ENCODE data around the gene CCDC91.
"Not testable (repeated sequence)": the region's sequence is repeated elsewhere in the genome, so short reads cannot be mapped to it uniquely, and the experiment has no call there.

The CCDC91 gene

DNA sequence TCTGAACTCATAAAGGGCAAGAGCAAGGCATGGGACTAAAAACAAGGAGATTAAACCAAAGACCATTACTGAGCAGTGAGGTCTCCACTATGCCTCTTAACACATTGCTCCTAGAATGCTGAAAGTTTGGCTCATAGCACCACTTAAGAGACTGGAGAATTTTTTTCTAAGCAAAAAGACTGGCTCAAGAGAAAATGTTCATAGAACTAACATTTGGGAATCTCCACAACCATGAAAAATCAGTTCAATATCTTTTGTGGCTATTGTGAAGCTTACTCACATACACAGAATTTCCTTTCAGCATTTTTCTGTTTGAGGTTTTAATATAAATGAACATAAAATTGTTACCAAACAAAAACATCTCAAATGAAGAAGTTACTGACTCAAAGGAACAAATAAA, 255.8 kb downstream of the CCDC91 start:
- no peak for DNase-seq (ENCODE audit: low read depth in 2 of 3, low spot score in 2 of 3)

DNA sequence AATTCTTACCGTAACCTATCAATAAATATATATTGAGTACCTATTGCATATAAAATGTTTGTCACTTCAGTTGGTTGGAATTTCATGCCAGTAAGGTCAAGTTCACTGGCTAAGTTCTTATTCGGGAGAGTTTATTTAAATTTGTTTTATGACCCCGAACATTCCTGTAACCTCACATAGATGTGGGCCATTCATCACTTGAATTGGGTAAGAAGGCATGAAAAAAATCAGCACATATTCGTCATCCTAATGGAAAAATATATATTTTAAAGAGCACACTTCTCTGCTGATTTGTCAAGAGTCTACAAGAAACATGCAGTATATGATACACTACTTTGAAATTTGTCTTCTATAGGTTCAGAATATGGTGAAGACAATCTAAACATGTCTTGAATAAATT, 263.4 kb downstream of the CCDC91 start:
- DNase-seq (ENCODE audit: low read depth in 2 of 3, low spot score in 2 of 3): no peak

- no peak for DNase-seq (ENCODE audit: low read depth in 2 of 3, low spot score in 2 of 3)
Measured at GRCh38 chr12:28456934-28457710, 266.9 kb downstream of the CCDC91 start.

GRCh38 chr12:28457785-28458184, 267.5 kb downstream of the CCDC91 start:
- DNase-seq (ENCODE audit: low read depth in 2 of 3, low spot score in 2 of 3): no peak

DNA sequence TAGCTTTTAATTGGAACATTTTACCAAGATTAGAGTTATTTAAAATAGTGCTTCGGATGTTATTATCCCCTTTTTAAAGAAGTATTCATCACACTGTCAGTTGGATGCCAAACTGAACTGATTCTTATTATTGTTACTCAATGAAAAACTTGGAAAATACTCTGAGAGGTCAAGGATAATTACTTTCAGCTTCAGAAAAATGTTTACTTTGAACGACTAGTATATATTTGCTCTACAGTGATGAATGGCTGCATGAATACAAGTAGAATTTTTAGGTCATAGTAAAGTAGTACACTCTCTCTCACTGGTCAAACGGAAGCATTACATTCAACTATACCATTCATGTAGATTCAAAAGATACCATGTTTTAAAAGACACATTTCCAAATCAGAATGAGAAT, 269.2 kb downstream of the CCDC91 start:
- DNase-seq (ENCODE audit: low read depth in 2 of 3, low spot score in 2 of 3): no peak

GRCh38 chr12:28460420-28461130, 270.3 kb downstream of the CCDC91 start:
- DNase-seq (ENCODE audit: low read depth in 2 of 3, low spot score in 2 of 3): no peak

GRCh38 chr12:28463396-28463795, 273.1 kb downstream of the CCDC91 start:
- DNase-seq (ENCODE audit: low read depth in 2 of 3, low spot score in 2 of 3): no peak

DNA sequence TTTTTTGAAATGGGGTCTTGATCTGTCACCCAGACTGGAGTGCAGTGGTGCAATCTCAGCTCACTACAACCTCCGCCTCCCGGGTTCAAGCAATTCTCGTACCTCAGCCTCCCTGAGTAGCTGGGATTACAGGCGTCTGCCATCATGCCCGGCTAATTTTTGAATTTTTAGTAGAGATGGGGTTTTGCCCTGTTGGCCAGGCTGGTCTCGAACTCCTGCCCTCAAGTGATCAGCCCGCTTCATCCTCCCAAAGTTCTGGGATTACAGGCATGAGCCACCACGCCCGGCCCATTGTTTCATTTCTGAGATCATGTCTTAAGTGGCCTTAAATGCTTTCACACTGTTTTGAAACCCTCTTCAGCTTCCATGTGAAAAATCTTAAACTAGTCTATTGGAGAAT, 281.5 kb downstream of the CCDC91 start:
- DNase-seq (ENCODE audit: low read depth in 2 of 3, low spot score in 2 of 3): not testable (repeated sequence)

DNA sequence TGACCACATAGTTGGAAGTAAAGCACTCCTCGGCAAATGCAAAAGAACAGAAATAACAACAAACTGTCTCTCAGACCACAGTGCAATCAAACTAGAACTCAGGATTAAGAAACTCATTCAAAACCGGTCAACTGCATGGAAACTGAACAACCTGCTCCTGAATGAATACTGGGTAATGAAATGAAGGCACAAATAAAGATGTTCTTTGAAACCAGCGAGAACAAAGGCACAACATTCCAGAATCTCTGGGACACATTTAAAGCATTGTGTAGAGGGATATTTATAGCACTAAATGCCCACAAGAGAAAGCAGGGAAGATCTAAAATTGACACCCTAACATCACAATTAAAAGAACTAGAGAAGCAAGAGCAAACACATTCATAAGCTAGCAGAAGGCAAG, 285.9 kb downstream of the CCDC91 start:
- not testable (repeated sequence) for DNase-seq (ENCODE audit: low read depth in 2 of 3, low spot score in 2 of 3)

DNA sequence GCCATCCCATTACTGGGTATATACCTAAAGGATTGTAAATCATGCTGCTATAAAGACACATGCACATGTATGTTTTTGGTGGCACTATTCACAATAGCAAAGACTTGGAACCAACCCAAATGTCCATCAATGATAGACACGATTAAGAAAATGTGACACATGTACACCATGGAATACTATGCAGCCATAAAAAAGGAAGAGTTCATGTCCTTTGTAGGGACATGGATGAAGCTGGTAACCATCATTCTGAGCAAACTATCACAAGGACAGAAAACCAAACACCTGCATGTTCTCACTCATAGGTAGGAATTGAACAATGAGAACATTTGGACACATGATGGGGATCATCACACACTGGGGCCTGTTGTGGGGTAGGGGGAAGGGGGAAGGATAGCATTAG, 288.8 kb downstream of the CCDC91 start:
- not testable (repeated sequence) for DNase-seq (ENCODE audit: low read depth in 2 of 3, low spot score in 2 of 3)

DNA sequence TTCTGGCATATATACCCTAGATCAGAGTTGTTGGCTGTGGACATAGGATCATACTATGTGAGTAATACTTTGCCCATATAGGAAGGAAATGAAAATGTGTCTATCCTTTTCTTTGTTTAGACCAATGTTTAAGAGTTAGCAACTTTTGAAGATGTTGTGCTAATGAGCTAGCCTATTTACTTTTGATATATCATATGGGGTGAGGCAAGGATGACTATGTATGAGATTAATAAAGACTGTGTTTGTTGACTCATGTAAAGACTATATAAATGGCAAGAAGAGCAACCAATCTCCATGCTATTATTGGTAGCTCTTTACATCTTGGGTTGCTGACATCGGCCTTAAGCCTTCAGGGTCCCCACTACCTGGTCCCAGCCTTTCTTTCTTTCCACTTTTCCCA, 289.4 kb downstream of the CCDC91 start:
- DNase-seq (ENCODE audit: low read depth in 2 of 3, low spot score in 2 of 3): no peak

DNA sequence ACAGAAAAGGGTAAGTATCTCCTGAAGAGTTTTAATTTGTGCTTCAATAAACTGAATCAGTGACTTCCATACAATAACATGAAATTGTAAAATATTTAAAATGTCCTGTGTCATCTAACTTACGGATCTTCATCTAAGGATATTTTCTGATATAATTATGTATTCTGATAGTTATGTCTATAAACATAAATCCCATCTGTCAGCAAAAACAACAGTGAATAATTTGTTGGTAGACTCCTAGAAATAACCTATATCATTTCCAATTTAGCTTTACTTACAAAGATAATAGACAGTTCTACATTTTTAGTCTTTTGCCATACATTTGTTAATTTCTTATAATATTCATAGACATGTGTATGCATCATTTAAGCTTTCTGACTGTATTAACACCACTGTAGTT, 293.9 kb downstream of the CCDC91 start:
- no peak for DNase-seq (ENCODE audit: low read depth in 2 of 3, low spot score in 2 of 3)

GRCh38 chr12:28486521-28486920, 296.3 kb downstream of the CCDC91 start:
- no peak for DNase-seq (ENCODE audit: low read depth in 2 of 3, low spot score in 2 of 3)

- DNase-seq (ENCODE audit: low read depth in 2 of 3, low spot score in 2 of 3): no peak
Measured at GRCh38 chr12:28489246-28489645, 299.0 kb downstream of the CCDC91 start.

GRCh38 chr12:28497889-28498411, 307.7 kb downstream of the CCDC91 start:
- no peak for DNase-seq (ENCODE audit: low read depth in 2 of 3, low spot score in 2 of 3)

DNA sequence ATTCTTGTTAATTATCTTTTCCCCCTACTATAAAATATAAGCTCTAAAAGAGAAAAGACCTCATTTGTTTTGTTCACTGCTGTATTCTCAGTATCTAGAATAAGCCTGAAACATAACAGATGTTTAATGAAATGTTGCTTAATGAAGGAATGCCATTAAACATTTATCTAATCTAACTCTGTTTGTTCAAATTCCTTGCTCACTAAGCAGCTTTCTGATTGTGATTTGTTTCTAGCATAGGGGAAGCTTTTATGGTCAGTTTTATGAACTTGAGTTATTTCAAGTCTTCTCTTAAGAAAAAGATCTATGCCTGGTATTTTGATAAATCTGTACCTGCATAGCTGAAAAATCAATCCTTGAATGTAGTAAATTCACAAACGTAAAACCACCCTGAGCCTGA, 308.6 kb downstream of the CCDC91 start:
- no peak for DNase-seq (ENCODE audit: low read depth in 2 of 3, low spot score in 2 of 3)

- no peak for DNase-seq (ENCODE audit: low read depth in 2 of 3, low spot score in 2 of 3)
Measured at GRCh38 chr12:28500373-28501024, 310.2 kb downstream of the CCDC91 start.

- DNase-seq (ENCODE audit: low read depth in 2 of 3, low spot score in 2 of 3): no peak
Measured at GRCh38 chr12:28506271-28506670, 316.0 kb downstream of the CCDC91 start.

GRCh38 chr12:28507033-28507432, 316.8 kb downstream of the CCDC91 start:
- DNase-seq (ENCODE audit: low read depth in 2 of 3, low spot score in 2 of 3): no peak

- DNase-seq (ENCODE audit: low read depth in 2 of 3, low spot score in 2 of 3): no peak
Measured at GRCh38 chr12:28507867-28508266, 317.6 kb downstream of the CCDC91 start.

- DNase-seq (ENCODE audit: low read depth in 2 of 3, low spot score in 2 of 3): no peak
Measured at GRCh38 chr12:28512406-28512805, 322.1 kb downstream of the CCDC91 start.

DNA sequence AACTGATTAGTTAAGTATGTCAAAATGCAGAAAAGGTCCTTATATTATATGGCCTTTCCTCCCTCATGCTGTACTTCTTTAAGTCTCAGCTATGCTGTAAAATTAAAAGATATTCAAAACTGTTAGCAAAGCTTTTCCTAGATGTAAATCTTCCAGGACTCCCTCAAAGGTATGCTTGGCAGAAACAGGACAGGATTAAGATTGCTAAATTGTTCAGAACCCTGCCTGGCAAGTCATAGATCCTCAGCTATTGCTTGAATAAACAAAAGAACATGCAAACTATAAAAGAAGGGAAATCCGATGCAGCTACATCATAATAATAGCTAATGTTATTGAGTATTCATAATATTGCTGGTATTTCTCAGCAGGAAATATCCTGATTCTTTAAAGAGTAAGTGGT, 322.6 kb downstream of the CCDC91 start:
- DNase-seq (ENCODE audit: low read depth in 2 of 3, low spot score in 2 of 3): no peak
